ENCODE results near the gene RBBP4.

- TF ChIP-seq RAD21 (conservative IDR thresholded peaks at IDR 0.05) (no peak), CTCF (IDR thresholded peaks at IDR 0.05; ENCODE audit: poor library complexity, severe bottlenecking) (no peak)
Measured at GRCh38 chr1:32702599-32703478, 51.8 kb downstream of the RBBP4 start, which contains the start of gene SYNC.
